C4-2B (cell line): Measurements from ENCODE around the gene SCAP.

Experiments used
- H3K27ac ChIP-seq: fragments of 450-650 bp; 2 replicates; pipeline ENCODE4 v1.5.1; 2017
- ZFX ChIP-seq: fragments of 450-650 bp; IDR thresholded peaks from 2 replicates; pipeline ENCODE4 v1.6.1; 2017
- TF ChIP-seq, protein P1 (sequence below): fragments of 450-650 bp; conservative IDR thresholded peaks from 2 replicates; pipeline ENCODE4 v1.5.1; 2017; ENCODE audit warnings: mild to moderate bottlenecking

The SCAP gene

DNA sequence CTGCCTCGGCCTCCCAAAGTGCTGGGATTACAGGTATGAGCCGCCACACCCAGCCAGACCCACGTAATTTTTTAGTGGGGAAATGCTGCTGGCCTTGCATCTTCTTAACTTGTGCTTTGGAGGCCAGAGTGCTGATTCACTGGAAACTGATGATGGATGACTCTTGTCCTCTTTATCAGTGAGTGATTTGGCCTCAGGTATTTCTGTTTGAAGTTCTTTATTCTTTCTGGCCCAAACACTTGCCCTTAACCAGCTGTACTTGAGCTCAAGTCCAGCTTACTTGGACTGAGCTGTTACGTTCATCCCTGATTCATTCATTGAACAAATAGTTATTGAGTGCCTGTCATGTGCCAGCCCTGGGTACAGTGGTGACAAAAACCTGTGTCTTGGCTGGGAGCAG, 90.7 kb downstream of the SCAP start:
- H3K27ac ChIP-seq = no peak overlapping the region
- no peak for TF ChIP-seq ZFX

DNA sequence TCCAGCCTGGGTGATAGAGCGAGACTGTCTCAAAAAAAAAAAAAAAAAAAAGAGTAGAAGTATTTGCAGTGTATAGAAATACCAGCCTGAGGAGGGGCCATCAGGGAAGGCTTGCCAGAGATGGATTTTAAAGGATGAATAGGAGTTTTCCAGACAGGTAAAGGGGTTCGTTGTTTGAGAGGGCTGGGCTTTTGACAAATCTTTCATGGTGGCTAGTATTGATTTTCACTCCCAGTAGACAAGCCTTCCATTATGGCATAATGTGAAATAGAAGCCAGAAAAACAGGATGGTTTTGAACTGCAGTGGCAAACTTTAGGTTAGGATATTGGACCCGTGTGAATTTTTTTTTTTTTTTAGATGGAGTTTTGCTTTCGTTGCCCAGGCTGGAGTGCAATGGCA, 91.3 kb downstream of the SCAP start:
- no peak overlapping the region for H3K27ac ChIP-seq
- TF ChIP-seq, protein P1, sequence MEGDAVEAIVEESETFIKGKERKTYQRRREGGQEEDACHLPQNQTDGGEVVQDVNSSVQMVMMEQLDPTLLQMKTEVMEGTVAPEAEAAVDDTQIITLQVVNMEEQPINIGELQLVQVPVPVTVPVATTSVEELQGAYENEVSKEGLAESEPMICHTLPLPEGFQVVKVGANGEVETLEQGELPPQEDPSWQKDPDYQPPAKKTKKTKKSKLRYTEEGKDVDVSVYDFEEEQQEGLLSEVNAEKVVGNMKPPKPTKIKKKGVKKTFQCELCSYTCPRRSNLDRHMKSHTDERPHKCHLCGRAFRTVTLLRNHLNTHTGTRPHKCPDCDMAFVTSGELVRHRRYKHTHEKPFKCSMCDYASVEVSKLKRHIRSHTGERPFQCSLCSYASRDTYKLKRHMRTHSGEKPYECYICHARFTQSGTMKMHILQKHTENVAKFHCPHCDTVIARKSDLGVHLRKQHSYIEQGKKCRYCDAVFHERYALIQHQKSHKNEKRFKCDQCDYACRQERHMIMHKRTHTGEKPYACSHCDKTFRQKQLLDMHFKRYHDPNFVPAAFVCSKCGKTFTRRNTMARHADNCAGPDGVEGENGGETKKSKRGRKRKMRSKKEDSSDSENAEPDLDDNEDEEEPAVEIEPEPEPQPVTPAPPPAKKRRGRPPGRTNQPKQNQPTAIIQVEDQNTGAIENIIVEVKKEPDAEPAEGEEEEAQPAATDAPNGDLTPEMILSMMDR = no peak
- no peak for TF ChIP-seq ZFX

DNA sequence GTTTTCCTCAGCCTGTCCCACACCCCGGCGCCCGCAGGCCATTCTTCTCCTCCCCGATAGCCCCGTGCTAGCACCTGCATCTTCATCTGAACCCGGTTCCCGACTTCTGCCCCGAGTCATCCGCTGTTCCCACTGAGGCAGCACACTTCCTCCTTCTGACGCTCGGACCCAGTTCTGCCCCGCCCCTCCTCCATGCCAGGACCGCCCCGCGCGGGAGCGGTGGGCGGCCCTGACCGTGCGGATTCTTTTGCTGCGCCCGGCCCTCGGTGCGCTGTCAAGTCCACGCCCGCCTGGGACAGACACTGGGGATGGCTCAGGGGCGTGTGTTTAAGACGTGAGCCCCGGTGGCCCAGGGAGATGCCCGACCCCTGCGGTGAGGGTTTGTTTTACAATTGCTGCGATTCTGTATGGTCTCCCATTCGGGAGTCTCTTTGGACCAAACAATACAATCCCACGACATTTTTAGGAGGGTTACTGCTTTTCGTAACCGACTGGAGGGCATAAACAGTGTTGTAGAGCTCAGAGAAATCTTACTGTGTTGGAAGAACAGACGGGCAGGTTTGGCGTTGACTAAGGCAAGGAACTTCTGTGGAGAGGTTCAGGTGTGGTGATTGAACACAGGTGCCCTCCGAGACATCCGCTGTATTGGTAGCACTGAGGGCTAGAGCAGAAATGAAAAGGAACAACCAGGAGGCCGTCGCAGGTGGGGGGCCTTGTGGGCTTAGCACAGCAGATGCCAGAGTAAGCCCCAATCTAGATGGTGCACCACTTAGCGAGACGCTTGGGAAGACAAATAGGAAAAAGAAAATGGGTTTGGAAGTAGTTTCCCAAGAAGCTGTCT, 94.2 kb downstream of the SCAP start:
- TF ChIP-seq ZFX = no peak
- TF ChIP-seq, protein P1 = no peak
- H3K27ac ChIP-seq = peak overlapping the region; percentile 94

DNA sequence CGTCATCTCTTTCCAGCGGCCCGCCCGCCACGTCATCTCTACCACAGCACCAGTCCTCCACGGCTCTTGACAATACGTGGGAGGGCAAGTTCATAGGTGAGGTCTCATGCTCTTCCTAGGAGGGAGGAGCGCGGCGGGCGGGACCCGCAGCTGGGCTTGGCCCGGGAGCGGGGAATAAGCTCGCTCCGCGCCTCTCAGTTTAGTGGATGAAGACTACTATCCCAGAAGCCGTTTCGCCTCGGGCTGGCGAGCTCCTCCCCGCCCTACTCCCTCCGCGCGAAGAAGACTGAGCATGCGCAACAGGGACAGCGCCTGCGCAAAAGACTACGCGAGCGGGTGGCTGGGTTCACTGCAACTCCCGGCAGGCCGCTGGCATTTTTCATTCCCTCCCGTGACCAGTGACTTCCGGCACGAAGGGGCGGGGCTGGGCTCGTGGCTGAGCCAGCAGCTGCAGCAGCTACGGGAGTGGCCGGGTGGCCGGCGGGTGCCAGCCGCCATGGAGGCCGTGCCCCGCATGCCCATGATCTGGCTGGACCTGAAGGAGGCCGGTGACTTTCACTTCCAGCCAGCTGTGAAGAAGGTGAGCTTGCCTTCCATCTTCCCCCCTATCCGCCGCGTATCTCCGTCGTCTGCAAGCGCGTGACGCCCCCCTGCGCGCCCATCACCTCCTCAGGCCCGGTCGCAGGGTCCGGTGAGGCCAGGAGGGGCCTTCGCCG, 95.0 kb downstream of the SCAP start, which contains the start of gene PTPN23:
PTPN23 (plus strand) TSS at position 421 of the 716 bp plus-strand sequence; CDS start at position 497, 76 bp downstream.
- no peak; the same call in 1 of the 2 replicates for TF ChIP-seq ZFX
- peak within 1 kb of the TSS; percentile 94 for H3K27ac ChIP-seq

DNA sequence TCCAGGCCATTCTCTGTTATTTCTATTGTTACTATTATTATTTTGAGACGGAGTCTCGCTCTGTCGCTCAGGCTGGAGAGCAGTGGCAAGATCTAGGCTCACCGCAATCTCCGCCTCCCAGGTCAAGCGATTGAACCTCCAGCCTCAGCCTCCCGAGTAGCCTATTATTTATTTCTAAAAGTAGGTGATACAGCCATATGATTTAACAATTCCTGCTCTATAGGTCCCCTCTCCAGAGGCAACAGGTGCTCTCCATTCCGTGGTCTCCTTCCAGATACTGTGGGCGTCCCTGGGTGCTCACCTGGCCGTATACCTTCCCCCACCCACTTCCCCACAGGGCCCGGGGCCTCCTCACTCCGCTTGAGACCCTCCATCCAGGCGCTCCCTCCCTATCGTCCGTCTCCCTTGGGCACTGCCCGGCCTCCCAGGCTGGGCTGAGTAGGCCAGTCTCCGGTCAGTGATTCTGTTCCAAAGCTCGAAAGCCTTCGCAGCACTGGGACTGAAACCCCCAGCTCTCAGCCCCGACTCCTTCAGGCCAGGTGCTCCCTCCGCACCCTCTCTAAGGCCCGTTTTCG, 95.6 kb downstream of the SCAP start:
- H3K27ac ChIP-seq = peak overlapping the region; percentile 94
- TF ChIP-seq ZFX = peak; percentile 67
- TF ChIP-seq, protein P1 = no peak

DNA sequence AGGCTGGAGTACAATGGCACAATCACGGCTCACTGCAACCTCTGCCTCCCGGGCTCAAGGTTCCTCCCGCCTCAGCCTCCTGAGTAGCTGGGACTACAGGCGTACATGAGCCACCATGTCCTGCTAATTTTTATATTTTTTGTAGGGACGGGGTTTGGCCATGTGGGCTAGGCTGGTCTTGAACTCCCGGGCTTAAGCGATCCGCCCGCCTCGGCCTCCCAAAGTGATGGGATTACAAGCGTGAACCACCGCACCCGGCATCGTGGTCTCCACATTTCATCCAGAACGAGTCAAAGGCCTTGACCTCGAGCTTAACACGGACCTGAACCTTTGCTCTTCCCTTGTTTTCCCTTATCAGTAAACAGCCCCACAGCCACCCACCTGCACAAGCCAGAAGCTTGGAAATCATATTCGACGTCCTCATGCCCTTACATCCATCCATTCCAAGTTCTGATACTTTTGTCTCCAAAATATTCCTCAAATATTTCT, 96.3 kb downstream of the SCAP start:
- no peak for TF ChIP-seq ZFX
- TF ChIP-seq, protein P1 = no peak
- H3K27ac ChIP-seq = peak overlapping the region; percentile 94

DNA sequence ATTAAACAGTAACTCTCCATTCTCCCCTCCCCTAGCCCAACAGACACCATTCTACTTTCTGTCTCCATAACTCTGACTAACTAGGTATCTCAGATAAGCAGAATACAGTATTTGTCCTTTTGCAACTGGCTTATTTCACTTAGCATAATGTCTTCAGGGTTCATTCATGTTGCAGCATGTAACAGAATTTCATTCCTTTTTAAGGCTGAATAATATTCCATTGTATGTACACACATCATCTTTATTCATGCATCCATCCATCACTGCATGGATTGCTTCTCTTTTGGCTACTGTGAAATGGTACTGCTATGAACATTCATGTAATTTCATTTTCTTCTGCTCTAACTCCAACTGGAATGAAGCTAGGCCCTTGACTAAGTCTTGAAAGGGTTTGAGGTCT, 96.9 kb downstream of the SCAP start:
- TF ChIP-seq, protein P1 = no peak
- no peak for TF ChIP-seq ZFX
- H3K27ac ChIP-seq = no peak overlapping the region

DNA sequence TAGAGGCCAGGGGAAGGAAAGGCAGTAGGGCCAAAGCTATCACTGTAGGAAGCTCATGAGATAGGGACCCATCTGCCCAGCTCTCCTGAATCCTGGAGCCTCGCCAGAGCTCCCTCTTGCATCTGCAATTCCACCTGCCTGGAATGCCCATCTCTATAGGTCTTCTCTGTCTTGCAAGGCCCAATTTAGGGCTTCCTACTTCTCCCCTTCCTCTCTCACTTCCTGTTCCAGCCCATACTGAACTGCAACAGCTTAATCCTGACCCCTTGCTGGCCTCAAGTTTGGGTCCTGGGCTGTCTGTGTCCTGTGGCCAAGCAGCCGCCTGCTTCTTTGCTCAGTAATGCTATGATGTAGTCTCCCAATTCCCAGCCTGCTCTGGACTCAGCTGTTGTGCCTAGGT, 98.6 kb downstream of the SCAP start:
- TF ChIP-seq ZFX = no peak
- TF ChIP-seq, protein P1 = no peak
- H3K27ac ChIP-seq = no peak overlapping the region
